Trophoblast cell (in vitro differentiated cells and primary cell): ENCODE data around the gene CADPS.

Experiments
- DNase-seq, 2 donors: peaks; one replicate each; pipeline ENCODE4 v3.0.0-alpha.2; 2016
- H2AFZ ChIP-seq: 2 replicates; pipeline ENCODE4 v1.6.1; 2013; ENCODE audit warnings: low read length, moderate library complexity, mild to moderate bottlenecking; ENCODE audit not compliant: insufficient read depth, poor library complexity
- H2AK5ac ChIP-seq: 2 replicates; pipeline ENCODE4 v1.6.1; 2013; ENCODE audit warnings: mild to moderate bottlenecking, low read length
- H2BK120ac ChIP-seq: 2 replicates; pipeline ENCODE4 v1.6.1; 2013; ENCODE audit warnings: low read length, mild to moderate bottlenecking, moderate library complexity; ENCODE audit not compliant: insufficient read depth, poor library complexity
- H2BK12ac ChIP-seq: 2 replicates; pipeline ENCODE4 v1.6.1; 2013; ENCODE audit warnings: mild to moderate bottlenecking, low read length, moderate library complexity
- H2BK5ac ChIP-seq: 2 replicates; pipeline ENCODE4 v1.6.1; 2013; ENCODE audit warnings: low read length, low read depth, moderate library complexity, mild to moderate bottlenecking; ENCODE audit not compliant: poor library complexity
- H3K14ac ChIP-seq: 2 replicates; pipeline ENCODE4 v1.6.1; 2013; ENCODE audit warnings: mild to moderate bottlenecking, low read length
- H3K18ac ChIP-seq: 2 replicates; pipeline ENCODE4 v1.6.1; 2013; ENCODE audit warnings: mild to moderate bottlenecking, low read length
- H3K23ac ChIP-seq: 2 replicates; pipeline ENCODE4 v1.6.1; 2013; ENCODE audit warnings: low read length
- H3K27ac ChIP-seq: 2 replicates; pipeline ENCODE4 v1.5.1; 2013; ENCODE audit warnings: low read depth, mild to moderate bottlenecking, inconsistent platforms, low read length, moderate library complexity
- H3K27me3 ChIP-seq: 2 replicates; pipeline ENCODE4 v1.6.1; 2013; ENCODE audit warnings: inconsistent platforms, mild to moderate bottlenecking, low read length, moderate library complexity; ENCODE audit not compliant: insufficient read depth
- H3K36me3 ChIP-seq, 2 experiments: 1 replicate in 1 of 2; 2 replicates in 1 of 2; pipeline ENCODE4 v1.6.1; 2013; ENCODE audit warnings: low read length in 2 of 2, mild to moderate bottlenecking in 2 of 2, moderate library complexity in 1 of 2; ENCODE audit not compliant: insufficient read depth in 2 of 2, control insufficient read depth in 1 of 2
- H3K4ac ChIP-seq: 2 replicates; pipeline ENCODE4 v1.6.1; 2013; ENCODE audit warnings: low read depth, mild to moderate bottlenecking, low read length, moderate library complexity
- H3K4me1 ChIP-seq, 2 experiments: 1 replicate in 1 of 2; 2 replicates in 1 of 2; pipeline ENCODE4 v1.6.1; 2013; ENCODE audit warnings: low read length in 2 of 2, mild to moderate bottlenecking in 2 of 2, moderate library complexity in 1 of 2; ENCODE audit not compliant: insufficient read depth in 2 of 2, control insufficient read depth in 1 of 2
- H3K4me2 ChIP-seq: 2 replicates; pipeline ENCODE4 v1.6.1; 2013; ENCODE audit warnings: inconsistent platforms, mild to moderate bottlenecking, low read length, moderate library complexity
- H3K4me3 ChIP-seq: 2 replicates; pipeline ENCODE4 v1.5.1; 2013; ENCODE audit warnings: mild to moderate bottlenecking, low read depth, low read length, inconsistent platforms
- H3K79me1 ChIP-seq: one replicate; pipeline ENCODE4 v1.6.1; 2013; ENCODE audit warnings: low read length
- H3K79me2 ChIP-seq: 2 replicates; pipeline ENCODE4 v1.6.1; 2013; ENCODE audit warnings: low read length, mild to moderate bottlenecking; ENCODE audit not compliant: control insufficient read depth, insufficient read depth, poor library complexity
- H3K9ac ChIP-seq: 2 replicates; pipeline ENCODE4 v1.6.1; 2013; ENCODE audit warnings: mild to moderate bottlenecking, low read length
- H3K9me3 ChIP-seq: 2 replicates; pipeline ENCODE4 v1.6.1; 2013; ENCODE audit warnings: low read depth, mild to moderate bottlenecking, control low read depth, inconsistent platforms, low read length; ENCODE audit not compliant: insufficient read depth
- H4K12ac ChIP-seq: 2 replicates; pipeline ENCODE4 v1.6.1; 2013; ENCODE audit warnings: low read depth, mild to moderate bottlenecking, low read length, moderate library complexity
- H4K8ac ChIP-seq: 2 replicates; pipeline ENCODE4 v1.6.1; 2013; ENCODE audit warnings: low read depth, mild to moderate bottlenecking, low read length, moderate library complexity
- H4K91ac ChIP-seq: one replicate; pipeline ENCODE4 v1.6.1; 2013; ENCODE audit warnings: low read depth, mild to moderate bottlenecking, low read length, moderate library complexity
- WGBS: extraction: QIAGEN DNeasy Blood & Tissue Kit; methylation state at CpG from one replicate; pipeline ENCODE4 v1.1.7; 2013; ENCODE audit warnings: missing lambda C conversion rate; ENCODE audit not compliant: insufficient read length, insufficient coverage; ENCODE audit errors: extremely low coverage; 5-methylcytosine and 5-hydroxymethylcytosine counted together

CADPS gene

GRCh38 chr3:62805580-62806277 is 69.5 kb downstream of the CADPS start:
- no peak overlapping the region for H4K8ac ChIP-seq
- H2BK5ac ChIP-seq = no peak overlapping the region
- H3K4me3 ChIP-seq = no peak overlapping the region
- H4K91ac ChIP-seq = no peak overlapping the region
- no peak overlapping the region for H3K4me2 ChIP-seq
- H3K23ac ChIP-seq = no peak overlapping the region
- no peak overlapping the region for H2BK12ac ChIP-seq
- H3K9ac ChIP-seq = no peak overlapping the region
- H3K79me1 ChIP-seq = no peaks in the 10 kb centered on the region
- no peak overlapping the region for H3K4ac ChIP-seq
- no peak overlapping the region for H3K27ac ChIP-seq
- no peaks in the 10 kb centered on the region for H3K27me3 ChIP-seq
- H2BK120ac ChIP-seq = no peak overlapping the region
- no peaks in the 10 kb centered on the region for H3K79me2 ChIP-seq
- no peak overlapping the region for H4K12ac ChIP-seq
- no peak overlapping the region for H2AFZ ChIP-seq
- no peak overlapping the region for H3K18ac ChIP-seq
- no peak overlapping the region for H2AK5ac ChIP-seq
- no CpG with 5 or more reads among the region's 2 CpGs for WGBS
- no peak overlapping the region for H3K14ac ChIP-seq
- no peaks in the 10 kb centered on the region for H3K4me1 ChIP-seq
- no peaks in the 10 kb centered on the region for H3K36me3 ChIP-seq
- peaks cover 1% of the 10 kb centered on the region for H3K9me3 ChIP-seq
- no peak for DNase-seq

DNA sequence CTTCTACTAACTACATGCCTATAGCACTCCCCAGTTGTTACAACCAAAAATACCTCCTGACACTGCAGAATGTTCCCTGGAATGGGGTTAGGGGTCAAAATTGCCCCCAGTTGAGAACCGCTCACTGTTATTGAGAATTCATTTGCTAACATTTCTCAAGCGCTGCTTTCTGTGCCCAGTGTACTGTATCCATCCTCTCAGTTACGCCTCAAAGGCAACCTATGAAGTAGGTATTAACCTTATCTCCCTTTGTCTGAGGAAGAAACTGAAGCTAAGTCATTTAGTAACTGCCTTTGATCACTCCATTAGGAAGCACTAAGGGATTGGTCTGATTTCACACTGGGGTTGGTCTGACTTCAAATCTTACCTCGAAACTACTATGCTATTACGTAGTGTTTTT is 70.1 kb downstream of the CADPS start:
- Histone ChIP-seq H2BK120ac (no peak overlapping the region), H2BK12ac (no peak overlapping the region), H3K9me3 (no peaks in the 10 kb centered on the region), H4K12ac (no peak overlapping the region), H3K9ac (no peak overlapping the region), H2AK5ac (no peak overlapping the region), H4K8ac (no peak overlapping the region), H3K4me1 (no peaks in the 10 kb centered on the region), H4K91ac (no peak overlapping the region), H3K79me1 (no peaks in the 10 kb centered on the region), H3K79me2 (no peaks in the 10 kb centered on the region), H3K4ac (no peak overlapping the region), H2BK5ac (no peak overlapping the region), H3K4me3 (no peak overlapping the region), H3K27me3 (no peaks in the 10 kb centered on the region), H3K14ac (no peak overlapping the region), H3K18ac (no peak overlapping the region), H3K4me2 (no peak overlapping the region), H2AFZ (no peak overlapping the region), H3K23ac (no peak overlapping the region), H3K27ac (no peak overlapping the region), H3K36me3 (no peaks in the 10 kb centered on the region)
- DNase-seq = no peak
- no CpG with 5 or more reads among the region's 5 CpGs for WGBS

DNA sequence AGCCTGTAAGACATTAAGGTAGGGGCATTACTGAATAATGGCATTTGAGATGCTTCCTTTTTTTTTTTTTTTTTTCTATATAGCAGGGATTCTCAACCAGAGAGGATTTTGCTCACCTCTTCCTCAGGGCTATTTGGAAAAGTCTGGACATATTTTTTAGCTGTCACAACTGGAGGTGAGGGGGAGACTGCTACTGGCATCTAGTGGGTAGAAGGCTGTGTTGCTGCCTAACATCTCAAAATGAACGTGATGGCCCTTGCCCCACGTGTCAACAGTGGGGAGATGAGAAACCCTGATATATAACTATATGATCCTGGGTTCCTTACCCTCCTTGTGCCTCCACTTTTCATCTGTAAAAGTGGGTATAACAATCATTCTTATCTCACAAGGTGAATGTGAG is 71.9 kb downstream of the CADPS start:
- no peak overlapping the region for H3K4me2 ChIP-seq
- H3K79me1 ChIP-seq = no peaks in the 10 kb centered on the region
- H4K91ac ChIP-seq = no peak overlapping the region
- H3K79me2 ChIP-seq = no peaks in the 10 kb centered on the region
- H2BK5ac ChIP-seq = no peak overlapping the region
- WGBS = no CpG with 5 or more reads among the region's 2 CpGs
- H2BK12ac ChIP-seq = no peak overlapping the region
- H3K9ac ChIP-seq = no peak overlapping the region
- no peak overlapping the region for H4K12ac ChIP-seq
- no peak overlapping the region for H3K23ac ChIP-seq
- H3K9me3 ChIP-seq = no peaks in the 10 kb centered on the region
- H3K27me3 ChIP-seq = no peaks in the 10 kb centered on the region
- no peak for DNase-seq
- no peak overlapping the region for H3K4ac ChIP-seq
- H3K18ac ChIP-seq = no peak overlapping the region
- H3K4me3 ChIP-seq = no peak overlapping the region
- no peak overlapping the region for H2BK120ac ChIP-seq
- no peak overlapping the region for H3K14ac ChIP-seq
- H3K36me3 ChIP-seq = no peaks in the 10 kb centered on the region
- H3K27ac ChIP-seq = no peak overlapping the region
- H3K4me1 ChIP-seq = no peaks in the 10 kb centered on the region
- no peak overlapping the region for H2AK5ac ChIP-seq
- no peak overlapping the region for H2AFZ ChIP-seq
- no peak overlapping the region for H4K8ac ChIP-seq

DNA sequence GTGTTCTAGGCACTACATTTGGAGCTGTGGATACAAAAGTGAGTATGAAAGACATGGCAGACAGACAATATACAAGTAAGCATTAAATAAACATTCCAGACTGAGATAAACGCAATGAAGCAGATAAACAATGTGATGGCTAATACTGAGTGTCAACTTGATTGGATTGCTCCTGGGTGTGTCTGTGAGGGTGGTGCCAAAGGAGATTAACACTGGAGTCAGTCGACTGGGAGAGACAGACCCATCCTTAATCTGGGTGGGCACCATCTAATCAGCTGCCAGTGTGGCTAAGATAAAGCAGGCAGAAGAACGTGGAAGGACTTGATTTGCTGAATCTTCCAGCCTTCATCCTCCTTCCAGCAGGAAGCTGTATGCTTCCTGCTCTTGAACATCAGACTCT is 77.2 kb downstream of the CADPS start:
- WGBS = no CpG with 5 or more reads among the region's 3 CpGs
- Histone ChIP-seq H3K79me1 (no peaks in the 10 kb centered on the region), H3K79me2 (no peaks in the 10 kb centered on the region), H3K4ac (no peak overlapping the region), H2AFZ (no peak overlapping the region), H3K36me3 (no peaks in the 10 kb centered on the region), H4K8ac (no peak overlapping the region), H3K23ac (no peak overlapping the region), H3K4me3 (no peak overlapping the region), H3K4me2 (no peak overlapping the region), H3K27me3 (no peaks in the 10 kb centered on the region), H2BK12ac (no peak overlapping the region), H3K18ac (no peak overlapping the region), H3K14ac (no peak overlapping the region), H2BK120ac (no peak overlapping the region), H3K27ac (no peak overlapping the region), H2BK5ac (no peak overlapping the region), H4K91ac (no peak overlapping the region), H2AK5ac (no peak overlapping the region), H3K9me3 (no peaks in the 10 kb centered on the region), H4K12ac (no peak overlapping the region), H3K4me1 (no peaks in the 10 kb centered on the region), H3K9ac (no peak overlapping the region)
- DNase-seq = no peak
